Neural cell (in vitro differentiated cells): ENCODE results near the gene ATG3.

Experiments
- EP300 ChIP-seq: fragments of 450-650 bp; conservative IDR thresholded peaks from 2 replicates; pipeline ENCODE4 v1.6.1; 2014; ENCODE audit warnings: antibody characterized with exemption, mild to moderate bottlenecking, moderate library complexity; ENCODE audit not compliant: poor library complexity, severe bottlenecking
- EZH2 ChIP-seq: fragments of 200-600, 300-800 bp; shearing (Covaris generic), sonication (generic); IDR thresholded peaks from 2 replicates; pipeline ENCODE4 v1.6.1; 2014; ENCODE audit warnings: antibody characterized with exemption, low read length, borderline replicate concordance, mild to moderate bottlenecking; ENCODE audit not compliant: insufficient read depth, poor library complexity, severe bottlenecking
- MXI1 ChIP-seq: fragments of 450-650 bp; conservative IDR thresholded peaks from 2 replicates; pipeline ENCODE4 v1.6.1; 2014; ENCODE audit warnings: antibody characterized with exemption, mild to moderate bottlenecking; ENCODE audit not compliant: poor library complexity, severe bottlenecking
- POLR2AphosphoS5 ChIP-seq: IDR thresholded peaks from 2 replicates; pipeline ENCODE4 v1.6.1; 2012
- TAF1 ChIP-seq: IDR thresholded peaks from 2 replicates; pipeline ENCODE4 v1.6.1; 2012; ENCODE audit warnings: low read depth
- TF ChIP-seq, protein P1 (sequence below): fragments of 450-650 bp; IDR thresholded peaks from 2 replicates; pipeline ENCODE4 v1.5.1; 2014; ENCODE audit warnings: antibody characterized with exemption, mild to moderate bottlenecking, moderate library complexity; ENCODE audit not compliant: poor library complexity, severe bottlenecking
- TF ChIP-seq, protein P2 (sequence below): IDR thresholded peaks from 2 replicates; pipeline ENCODE4 v1.6.1; 2012; ENCODE audit warnings: borderline replicate concordance

DNA sequence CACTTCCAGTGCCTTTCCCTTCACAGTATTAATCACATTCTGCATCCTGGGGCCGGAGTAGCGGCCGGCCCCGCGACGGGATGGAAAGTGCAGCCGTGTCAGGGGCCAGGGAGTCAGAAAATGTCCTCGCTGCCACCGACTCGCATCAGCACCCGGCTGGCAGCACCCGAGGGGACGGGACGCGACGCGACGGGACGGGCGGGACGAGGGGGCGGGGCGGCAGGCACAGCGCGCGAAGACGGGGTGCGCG is 353 bp downstream of the ATG3 start:
- TF ChIP-seq, protein P1, sequence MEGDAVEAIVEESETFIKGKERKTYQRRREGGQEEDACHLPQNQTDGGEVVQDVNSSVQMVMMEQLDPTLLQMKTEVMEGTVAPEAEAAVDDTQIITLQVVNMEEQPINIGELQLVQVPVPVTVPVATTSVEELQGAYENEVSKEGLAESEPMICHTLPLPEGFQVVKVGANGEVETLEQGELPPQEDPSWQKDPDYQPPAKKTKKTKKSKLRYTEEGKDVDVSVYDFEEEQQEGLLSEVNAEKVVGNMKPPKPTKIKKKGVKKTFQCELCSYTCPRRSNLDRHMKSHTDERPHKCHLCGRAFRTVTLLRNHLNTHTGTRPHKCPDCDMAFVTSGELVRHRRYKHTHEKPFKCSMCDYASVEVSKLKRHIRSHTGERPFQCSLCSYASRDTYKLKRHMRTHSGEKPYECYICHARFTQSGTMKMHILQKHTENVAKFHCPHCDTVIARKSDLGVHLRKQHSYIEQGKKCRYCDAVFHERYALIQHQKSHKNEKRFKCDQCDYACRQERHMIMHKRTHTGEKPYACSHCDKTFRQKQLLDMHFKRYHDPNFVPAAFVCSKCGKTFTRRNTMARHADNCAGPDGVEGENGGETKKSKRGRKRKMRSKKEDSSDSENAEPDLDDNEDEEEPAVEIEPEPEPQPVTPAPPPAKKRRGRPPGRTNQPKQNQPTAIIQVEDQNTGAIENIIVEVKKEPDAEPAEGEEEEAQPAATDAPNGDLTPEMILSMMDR: no peak
- TF ChIP-seq, protein P2, sequence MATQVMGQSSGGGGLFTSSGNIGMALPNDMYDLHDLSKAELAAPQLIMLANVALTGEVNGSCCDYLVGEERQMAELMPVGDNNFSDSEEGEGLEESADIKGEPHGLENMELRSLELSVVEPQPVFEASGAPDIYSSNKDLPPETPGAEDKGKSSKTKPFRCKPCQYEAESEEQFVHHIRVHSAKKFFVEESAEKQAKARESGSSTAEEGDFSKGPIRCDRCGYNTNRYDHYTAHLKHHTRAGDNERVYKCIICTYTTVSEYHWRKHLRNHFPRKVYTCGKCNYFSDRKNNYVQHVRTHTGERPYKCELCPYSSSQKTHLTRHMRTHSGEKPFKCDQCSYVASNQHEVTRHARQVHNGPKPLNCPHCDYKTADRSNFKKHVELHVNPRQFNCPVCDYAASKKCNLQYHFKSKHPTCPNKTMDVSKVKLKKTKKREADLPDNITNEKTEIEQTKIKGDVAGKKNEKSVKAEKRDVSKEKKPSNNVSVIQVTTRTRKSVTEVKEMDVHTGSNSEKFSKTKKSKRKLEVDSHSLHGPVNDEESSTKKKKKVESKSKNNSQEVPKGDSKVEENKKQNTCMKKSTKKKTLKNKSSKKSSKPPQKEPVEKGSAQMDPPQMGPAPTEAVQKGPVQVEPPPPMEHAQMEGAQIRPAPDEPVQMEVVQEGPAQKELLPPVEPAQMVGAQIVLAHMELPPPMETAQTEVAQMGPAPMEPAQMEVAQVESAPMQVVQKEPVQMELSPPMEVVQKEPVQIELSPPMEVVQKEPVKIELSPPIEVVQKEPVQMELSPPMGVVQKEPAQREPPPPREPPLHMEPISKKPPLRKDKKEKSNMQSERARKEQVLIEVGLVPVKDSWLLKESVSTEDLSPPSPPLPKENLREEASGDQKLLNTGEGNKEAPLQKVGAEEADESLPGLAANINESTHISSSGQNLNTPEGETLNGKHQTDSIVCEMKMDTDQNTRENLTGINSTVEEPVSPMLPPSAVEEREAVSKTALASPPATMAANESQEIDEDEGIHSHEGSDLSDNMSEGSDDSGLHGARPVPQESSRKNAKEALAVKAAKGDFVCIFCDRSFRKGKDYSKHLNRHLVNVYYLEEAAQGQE: no peak
- no peak for TF ChIP-seq EZH2
- no peak for TF ChIP-seq POLR2AphosphoS5
- TF ChIP-seq TAF1: no peak
- no peak for TF ChIP-seq EP300
- no peak for TF ChIP-seq MXI1
